IPS DF 19.7 (cell line): ENCODE data around the gene RELN.
"Not testable (repeated sequence)": the region's sequence is repeated elsewhere in the genome, so short reads cannot be mapped to it uniquely, and the experiment has no call there.

ENCODE experiments used
- DNase-seq: peaks from one replicate; pipeline ENCODE4 v3.0.0-alpha.2; 2013; ENCODE audit warnings: low read depth, low spot score

The RELN gene

GRCh38 chr7:103944230-103944900 is 45.1 kb downstream of the RELN start:
- no peak for DNase-seq

- DNase-seq: no peak
These were observed 47.5 kb downstream of the RELN start for GRCh38 chr7:103941976-103942375.

- DNase-seq: no peak
These were observed 48.8 kb downstream of the RELN start for GRCh38 chr7:103940382-103941268.

- DNase-seq: no peak
These were observed 51.8 kb downstream of the RELN start for GRCh38 chr7:103937680-103938079.

GRCh38 chr7:103936558-103936957 is 52.9 kb downstream of the RELN start:
- DNase-seq: no peak

GRCh38 chr7:103934508-103934907 is 55.0 kb downstream of the RELN start:
- no peak for DNase-seq

- DNase-seq: no peak
These were observed 57.1 kb downstream of the RELN start for GRCh38 chr7:103932389-103932788.

- DNase-seq: no peak
These were observed 59.6 kb downstream of the RELN start for GRCh38 chr7:103929901-103930311.

- DNase-seq: no peak
These were observed 60.9 kb downstream of the RELN start for GRCh38 chr7:103928581-103928980.

GRCh38 chr7:103924184-103924583 is 65.3 kb downstream of the RELN start:
- DNase-seq: no peak

- no peak for DNase-seq
These were observed 67.1 kb downstream of the RELN start for GRCh38 chr7:103922407-103922806.

GRCh38 chr7:103921692-103922091 is 67.8 kb downstream of the RELN start:
- no peak for DNase-seq

GRCh38 chr7:103919272-103919868 is 70.1 kb downstream of the RELN start:
- no peak for DNase-seq

GRCh38 chr7:103918631-103919271 is 70.7 kb downstream of the RELN start:
- DNase-seq: no peak

- no peak for DNase-seq
These were observed 73.6 kb downstream of the RELN start for GRCh38 chr7:103915680-103916357.

GRCh38 chr7:103914147-103914899 is 75.1 kb downstream of the RELN start:
- no peak for DNase-seq

GRCh38 chr7:103912891-103913605 is 76.4 kb downstream of the RELN start:
- DNase-seq: no peak

GRCh38 chr7:103911015-103911414 is 78.4 kb downstream of the RELN start:
- not testable (repeated sequence) for DNase-seq

GRCh38 chr7:103905997-103906396 is 83.5 kb downstream of the RELN start:
- DNase-seq: no peak

- no peak for DNase-seq
These were observed 86.5 kb downstream of the RELN start for GRCh38 chr7:103902917-103903316.
